Stimulated activated CD8-positive, alpha-beta memory T cell treated with anti-CD3 and anti-CD28 coated beads, Interleukin-7, amount 100 ng/mL, for 1 hour (primary cell): ENCODE data around the gene KCNH2.
"Not testable (repeated sequence)": the region's sequence is repeated elsewhere in the genome, so short reads cannot be mapped to it uniquely, and the experiment has no call there.

Experiments used
- DNase-seq, 2 donors: peaks; one replicate each; pipeline ENCODE4 v3.0.0-alpha.2; 2020; ENCODE audit warnings: low read depth in 2 of 2

The KCNH2 gene

GRCh38 chr7:150936018-150936417 lies 42.1 kb downstream of the KCNH2 start:
- no peak for DNase-seq

- DNase-seq = no peak
Measured at GRCh38 chr7:150935149-150935548, 43.0 kb downstream of the KCNH2 start.

GRCh38 chr7:150934045-150934766 lies 43.9 kb downstream of the KCNH2 start:
- no peak for DNase-seq

- DNase-seq = no peak
Measured at GRCh38 chr7:150931199-150931869, 46.8 kb downstream of the KCNH2 start.

- no peak for DNase-seq
Measured at GRCh38 chr7:150928541-150928940, 49.6 kb downstream of the KCNH2 start.

- no peak for DNase-seq
Measured at GRCh38 chr7:150927956-150928344, 50.2 kb downstream of the KCNH2 start.

- DNase-seq = no peak
Measured at GRCh38 chr7:150927157-150927955, 50.8 kb downstream of the KCNH2 start.

- DNase-seq = no peak
Measured at GRCh38 chr7:150926066-150926465, 52.1 kb downstream of the KCNH2 start.

- no peak for DNase-seq
Measured at GRCh38 chr7:150924369-150924781, 53.7 kb downstream of the KCNH2 start.

GRCh38 chr7:150923802-150924201 lies 54.3 kb downstream of the KCNH2 start:
- no peak for DNase-seq

GRCh38 chr7:150923196-150923595 lies 54.9 kb downstream of the KCNH2 start:
- DNase-seq = no peak

- DNase-seq = no peak
Measured at GRCh38 chr7:150919160-150919559, 59.0 kb downstream of the KCNH2 start.

- no peak for DNase-seq
Measured at GRCh38 chr7:150918378-150918777, 59.7 kb downstream of the KCNH2 start.

- DNase-seq = no peak
Measured at GRCh38 chr7:150917969-150918368, 60.2 kb downstream of the KCNH2 start.

GRCh38 chr7:150916670-150917069 lies 61.5 kb downstream of the KCNH2 start:
- no peak for DNase-seq

- DNase-seq = no peak
Measured at GRCh38 chr7:150914966-150915365, 63.2 kb downstream of the KCNH2 start.

GRCh38 chr7:150914196-150914595 lies 63.9 kb downstream of the KCNH2 start:
- no peak for DNase-seq

- no peak for DNase-seq
Measured at GRCh38 chr7:150912427-150912826, 65.7 kb downstream of the KCNH2 start.

- no peak for DNase-seq
Measured at GRCh38 chr7:150911590-150912267, 66.4 kb downstream of the KCNH2 start.

- no peak for DNase-seq
Measured at GRCh38 chr7:150910996-150911422, 67.1 kb downstream of the KCNH2 start.

- not testable (repeated sequence) for DNase-seq
Measured at GRCh38 chr7:150910305-150910995, 67.7 kb downstream of the KCNH2 start.
